ENCODE results near the gene NTM.

GRCh38 chr11:131943295-131943694 is 572.9 kb downstream of the NTM start:
- TF ChIP-seq CTCF (IDR thresholded peaks at IDR 0.05 in 8 of 11, conservative IDR thresholded peaks at IDR 0.05 in 3 of 11), result no peak
- no peak for TF ChIP-seq POLR2A (IDR thresholded peaks at IDR 0.05)
- no peak for TF ChIP-seq POLR2AphosphoS5 (IDR thresholded peaks at IDR 0.05)

Measured in spleen (tissue), 7 donors.